OCI-M2 (cell line): ENCODE measurements around the gene YY2.
"Not testable (repeated sequence)": the region's sequence is repeated elsewhere in the genome, so short reads cannot be mapped to it uniquely, and the experiment has no call there.

Source experiments
- DNase-seq: peaks from one replicate; lab custom pipeline; 2025; ENCODE audit not compliant: unreplicated experiment; lab: John Stamatoyannopoulos, UW

The YY2 gene

GRCh38 chrX:21874182-21874581 lies 18.4 kb downstream of the YY2 start:
- DNase-seq: not testable (repeated sequence)

DNA sequence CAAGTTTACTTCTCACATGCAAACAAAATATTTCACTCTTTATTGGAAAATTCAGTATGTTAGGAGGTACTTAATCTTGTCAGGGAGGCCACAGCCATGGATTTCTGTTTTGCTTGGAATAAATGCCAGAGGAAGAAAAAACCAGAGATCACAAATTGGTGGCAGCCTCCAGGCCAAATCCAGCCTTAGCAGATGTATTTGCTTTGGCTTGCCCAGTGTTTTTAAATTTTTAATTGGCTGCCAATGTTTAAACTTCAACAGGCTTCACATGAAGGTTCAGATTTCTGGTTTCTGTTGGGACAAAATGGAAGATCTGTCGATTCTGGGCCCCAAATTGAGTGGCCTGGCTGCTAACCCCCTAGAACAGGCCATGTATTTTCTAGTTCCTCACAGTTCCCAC lies 19.2 kb downstream of the YY2 start:
- no peak for DNase-seq

DNA sequence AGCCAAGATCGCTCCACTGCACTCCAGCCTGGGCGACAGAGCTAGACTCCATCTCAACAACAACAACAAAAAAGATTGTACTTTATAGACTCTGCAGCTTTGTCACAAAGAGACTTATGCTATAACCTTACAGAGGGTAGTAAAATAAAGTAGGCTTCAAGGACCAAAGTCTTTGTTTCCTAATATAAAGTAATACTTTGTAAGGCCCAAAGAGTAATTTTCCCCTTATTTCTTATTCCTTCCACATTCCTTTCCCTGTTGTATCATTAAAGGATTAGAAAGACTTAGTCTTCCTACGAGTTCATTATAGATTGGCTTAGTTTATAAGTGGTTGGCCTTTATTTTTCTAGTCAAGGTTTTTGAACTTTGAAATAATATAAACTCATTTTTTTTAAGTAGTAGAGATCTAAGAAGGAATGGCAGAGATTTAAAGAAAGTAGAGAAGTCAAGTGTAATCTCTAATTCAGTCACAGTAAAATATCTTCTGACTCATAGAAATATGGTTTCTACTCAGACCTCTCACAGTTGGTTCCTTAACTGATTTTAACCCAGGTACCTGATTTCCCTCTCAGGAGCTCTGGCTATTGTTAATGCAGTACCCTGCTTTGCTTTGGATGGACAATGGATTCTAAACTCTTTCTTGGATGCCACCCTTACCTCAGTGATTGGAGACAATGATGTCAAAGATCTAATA lies 26.2 kb downstream of the YY2 start:
- DNase-seq: no peak

DNA sequence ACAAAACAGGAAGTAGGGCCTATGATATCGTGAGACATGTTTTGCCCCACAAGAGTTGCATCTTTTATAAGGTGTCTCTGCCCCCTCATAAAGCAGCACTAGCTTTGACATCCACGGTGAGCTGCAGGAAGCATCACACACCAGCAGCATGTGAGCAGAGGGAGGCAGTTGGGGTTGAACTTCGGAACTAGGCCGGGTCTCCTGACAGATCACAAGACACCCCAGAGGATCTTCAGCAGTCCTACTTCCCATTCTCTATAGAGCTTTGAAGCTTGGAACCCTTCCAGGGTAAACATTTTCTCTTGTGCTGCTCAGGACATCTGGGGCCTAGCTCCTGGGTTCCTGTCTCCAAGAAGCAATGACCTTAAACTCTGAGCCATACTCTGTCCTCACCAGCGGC lies 27.5 kb downstream of the YY2 start:
- no peak for DNase-seq

- DNase-seq: no peak
These were observed 29.8 kb downstream of the YY2 start for GRCh38 chrX:21885568-21885967.

DNA sequence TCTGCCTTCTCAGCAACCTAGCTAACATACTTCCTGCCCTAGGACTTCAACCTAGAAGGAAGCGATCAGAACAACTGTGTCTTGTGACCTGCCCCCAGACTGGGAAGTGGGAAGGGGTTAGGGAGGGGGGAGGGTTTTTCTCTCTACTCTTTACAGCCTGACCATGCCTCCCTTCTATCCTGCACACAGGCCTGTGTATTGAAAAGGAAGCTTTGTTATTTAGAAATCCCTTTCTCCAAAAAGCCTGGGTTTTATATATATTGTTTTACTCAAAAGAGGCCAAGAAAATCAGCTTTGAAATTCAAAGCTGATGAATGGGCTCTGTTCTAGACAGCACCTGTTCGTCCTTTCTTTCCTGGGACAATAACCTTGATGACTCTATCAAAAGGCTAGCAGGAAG lies 49.5 kb downstream of the YY2 start:
- DNase-seq: no peak

DNA sequence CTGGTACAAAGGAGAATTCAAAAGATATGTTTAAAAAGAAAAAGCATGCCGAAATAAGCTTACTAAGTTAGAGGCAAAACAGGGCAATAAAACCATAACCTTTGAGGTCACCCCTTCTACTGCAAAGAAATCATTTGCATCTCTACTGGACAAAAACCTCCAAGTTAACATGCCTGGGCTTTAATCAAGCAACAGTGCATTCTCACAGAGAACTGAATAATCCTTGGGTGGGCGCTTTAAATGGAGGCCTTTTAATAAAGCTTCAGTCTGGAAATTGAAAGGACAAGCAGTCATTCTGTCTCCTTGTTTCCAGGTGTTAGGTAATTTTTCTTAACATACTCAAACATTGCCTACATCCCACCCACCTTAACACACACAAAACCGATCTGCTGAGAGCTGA lies 50.2 kb downstream of the YY2 start:
- no peak for DNase-seq

- no peak for DNase-seq
These were observed 51.5 kb downstream of the YY2 start for GRCh38 chrX:21907260-21907659.
